Measurements from ENCODE around the gene PROK1. TPM values are rescaled to one million over a fixed set of nuclear protein-coding genes. Genes with fewer than 3 reads are reported as not detected.

The PROK1 gene
- total RNA-seq, 1 experiment from 2014 or later: not detected

Other genes starting within 250 kb of the PROK1 start
- 3.1 and 4.4 TPM in 2 replicates for gene KCNC4, start 240.8 kb upstream of the PROK1 start, total RNA-seq (2014; rRNA removed; shearing (Covaris generic); ENCODE audit: low replicate concordance)
- gene RBM15, start 111.8 kb upstream of the PROK1 start, total RNA-seq (2014; rRNA removed; shearing (Covaris generic); ENCODE audit: low replicate concordance): 25.5 and 26.0 TPM in 2 replicates
- gene SLC16A4, start 60.1 kb upstream of the PROK1 start, total RNA-seq (2014; rRNA removed; shearing (Covaris generic); ENCODE audit: low replicate concordance): 30.5 and 32.0 TPM in 2 replicates
- 133 and 137 TPM in 2 replicates for gene LAMTOR5, start 43.5 kb upstream of the PROK1 start, total RNA-seq (2014; rRNA removed; shearing (Covaris generic); ENCODE audit: low replicate concordance)
- gene KCNA10, start 68.0 kb downstream of the PROK1 start, total RNA-seq (2014; rRNA removed; shearing (Covaris generic); ENCODE audit: low replicate concordance): not detected in 2 replicates
- gene KCNA2, start 155.2 kb downstream of the PROK1 start, total RNA-seq (2014; rRNA removed; shearing (Covaris generic); ENCODE audit: low replicate concordance): 0.17 TPM in 1 of 2 replicates, not detected in the other
- not detected in 2 replicates for gene KCNA3, start 223.8 kb downstream of the PROK1 start, total RNA-seq (2014; rRNA removed; shearing (Covaris generic); ENCODE audit: low replicate concordance)

All from MG63 (cell line).